HCT116 (cell line): ENCODE results near the gene MED13L. TPM values are rescaled to one million over a fixed set of nuclear protein-coding genes. Genes with fewer than 3 reads are reported as not detected.

Source experiments
- ATAC-seq: fragments of 200-7000 bp; cut with Tn5 transposase; 2 replicates; pipeline ENCODE4 v1.9.1; 2020; ENCODE audit warnings: mild to moderate bottlenecking, moderate library complexity
- BruUV-seq: library from RNA; stranded (reverse); fragments of 400-500 nt; replicated peaks from 2 replicates; lab custom pipeline; 2021; lab: Mats Ljungman, UMichigan
- CTCF ChIA-PET: fragments of 300-600 bp; sonication (Branson Sonifier 250); formaldehyde crosslinking; loops from one replicate; lab custom pipeline; 2021; ENCODE audit warnings: antibody characterized with exemption; lab: Charles Lee
- POLR2A ChIA-PET: fragments of 300-600, 350-600 bp; sonication (Branson Sonifier 250); formaldehyde crosslinking; loops from one replicate; lab custom pipeline; 2021; ENCODE audit warnings: antibody characterized with exemption; lab: Charles Lee
- RAD21 ChIA-PET, 2 experiments: fragments of 300-600 bp; sonication (Branson Sonifier 250); formaldehyde crosslinking; loops; one replicate each; lab custom pipeline; 2023; ENCODE audit warnings: low total read pairs in 2 of 2; ENCODE audit not compliant: uncharacterized antibody in 2 of 2, unreplicated experiment in 2 of 2, low non-redundant PET in 1 of 2; lab: Charles Lee
- DNase-seq: peaks from one replicate; pipeline ENCODE4 v3.0.0-alpha.2; 2010; ENCODE audit warnings: low read depth, low spot score
- H2AFZ ChIP-seq: fragments of 200-600 bp; shearing (Covaris generic), sonication (generic); 2 replicates; pipeline ENCODE4 v1.6.1; 2017; ENCODE audit warnings: low read depth, mixed run types, mixed read lengths, antibody characterized with exemption, low read length; ENCODE audit not compliant: poor library complexity, severe bottlenecking
- H3K27ac ChIP-seq: 2 replicates; pipeline ENCODE4 v1.5.1; 2012; ENCODE audit warnings: low read depth, low read length
- H3K27me3 ChIP-seq: fragments of 200-600 bp; sonication (generic); 2 replicates; pipeline ENCODE4 v1.6.1; 2016; ENCODE audit warnings: mixed run types, low read length, mixed read lengths; ENCODE audit not compliant: insufficient read depth
- H3K36me3 ChIP-seq, 2 experiments: fragments of 200-500 bp in 1 of 2; fragments of 200-600 bp in 1 of 2; sonication (Bioruptor generic) in 1 of 2; sonication (generic) in 1 of 2; 2 replicates each; pipeline versions ENCODE4 v1.5.1 to v1.6.1; 2014 to 2016; ENCODE audit warnings: low read length in 2 of 2, inconsistent platforms in 1 of 2, mixed read lengths in 1 of 2, mixed run types in 1 of 2; ENCODE audit not compliant: insufficient read depth in 2 of 2, control insufficient read depth in 1 of 2
- H3K4me1 ChIP-seq, 2 experiments: fragments of 200-600 bp in 1 of 2; sonication (generic) in 1 of 2; 2 replicates each; pipeline versions ENCODE4 v1.5.1 to v1.6.1; 2012 to 2017; ENCODE audit warnings: low read length in 2 of 2, inconsistent platforms in 1 of 2, mild to moderate bottlenecking in 1 of 2, mixed read lengths in 1 of 2, mixed run types in 1 of 2, moderate library complexity in 1 of 2; ENCODE audit not compliant: insufficient read depth in 2 of 2, control insufficient read depth in 1 of 2
- H3K4me2 ChIP-seq: fragments of 200-600 bp; sonication (generic); 2 replicates; pipeline ENCODE4 v1.6.1; 2017; ENCODE audit warnings: mixed run types, low read length, mixed read lengths
- H3K4me3 ChIP-seq, 2 experiments: fragments of 200-600 bp in 1 of 2; sonication (generic) in 1 of 2; replicated peaks in 1 of 2; 2 replicates each; pipeline ENCODE4 v1.5.1; 2011 to 2016; ENCODE audit warnings: low read length in 2 of 2, control low read depth in 1 of 2, low read depth in 1 of 2, mild to moderate bottlenecking in 1 of 2, mixed read lengths in 1 of 2, mixed run types in 1 of 2
- H3K79me2 ChIP-seq: fragments of 200-600 bp; sonication (generic); 2 replicates; pipeline ENCODE4 v1.6.1; 2017; ENCODE audit warnings: mild to moderate bottlenecking, mixed run types, low read length, moderate library complexity, mixed read lengths; ENCODE audit not compliant: insufficient read depth
- H3K9ac ChIP-seq: fragments of 200-600 bp; sonication (generic); 2 replicates; pipeline ENCODE4 v1.6.1; 2016; ENCODE audit warnings: low read length, mixed read lengths
- H3K9me2 ChIP-seq: fragments of 200-600 bp; sonication (generic), shearing (Covaris generic); 2 replicates; pipeline ENCODE4 v1.6.1; 2017; ENCODE audit warnings: mixed run types, mild to moderate bottlenecking, moderate library complexity; ENCODE audit not compliant: insufficient read depth
- H3K9me3 ChIP-seq, 2 experiments: fragments of 200-500 bp in 1 of 2; fragments of 200-600 bp in 1 of 2; sonication (Bioruptor generic) in 1 of 2; sonication (generic) in 1 of 2; 2 replicates each; pipeline ENCODE4 v1.6.1; 2014 to 2017; ENCODE audit warnings: low read length in 2 of 2, mixed read lengths in 2 of 2, inconsistent platforms in 1 of 2, low read depth in 1 of 2, mild to moderate bottlenecking in 1 of 2, mixed run types in 1 of 2, moderate library complexity in 1 of 2; ENCODE audit not compliant: control insufficient read depth in 1 of 2, insufficient read depth in 1 of 2
- H4K20me1 ChIP-seq: fragments of 200-600 bp; sonication (generic), shearing (Covaris generic); 2 replicates; pipeline ENCODE4 v1.6.1; 2017; ENCODE audit warnings: mixed run types, mild to moderate bottlenecking, moderate library complexity; ENCODE audit not compliant: insufficient read depth
- CEBPB ChIP-seq: IDR thresholded peaks from 2 replicates; pipeline ENCODE4 v1.6.1; 2012; ENCODE audit warnings: low read depth
- EGR1 ChIP-seq: IDR thresholded peaks from 2 replicates; pipeline ENCODE4 v1.6.1; 2012; ENCODE audit warnings: low read depth
- ELF1 ChIP-seq: IDR thresholded peaks from 2 replicates; pipeline ENCODE4 v1.6.1; 2012; ENCODE audit warnings: low read depth, borderline replicate concordance
- EZH2 ChIP-seq: fragments of 200-600 bp; sonication (generic); IDR thresholded peaks from 2 replicates; pipeline ENCODE4 v1.6.1; 2017; ENCODE audit warnings: antibody characterized with exemption, mixed run types
- EZH2phosphoT487 ChIP-seq: fragments of 200-600 bp; IDR thresholded peaks from 2 replicates; pipeline ENCODE4 v1.6.1; 2018; ENCODE audit warnings: antibody characterized with exemption, borderline replicate concordance
- FOSL1 ChIP-seq: IDR thresholded peaks from 2 replicates; pipeline ENCODE4 v1.6.1; 2012; ENCODE audit warnings: low read depth
- JUND ChIP-seq: IDR thresholded peaks from 2 replicates; pipeline ENCODE4 v1.6.1; 2012
- POLR2A ChIP-seq: IDR thresholded peaks from 2 replicates; pipeline ENCODE4 v1.7.0; 2011; ENCODE audit warnings: borderline replicate concordance; ENCODE audit not compliant: insufficient read depth, insufficient read length; ENCODE audit errors: extremely low read depth
- POLR2AphosphoS5 ChIP-seq: IDR thresholded peaks from 2 replicates; pipeline ENCODE4 v1.6.1; 2011; ENCODE audit warnings: mild to moderate bottlenecking, low read depth, low read length, moderate library complexity
- RAD21 ChIP-seq: IDR thresholded peaks from 2 replicates; pipeline ENCODE4 v1.6.1; 2012; ENCODE audit warnings: low read depth, mild to moderate bottlenecking
- SIN3A ChIP-seq: IDR thresholded peaks from 2 replicates; pipeline ENCODE4 v1.6.1; 2012; ENCODE audit warnings: low read depth
- SP1 ChIP-seq: IDR thresholded peaks from 2 replicates; pipeline ENCODE4 v1.6.1; 2012; ENCODE audit warnings: low read depth
- TCF7L2 ChIP-seq: IDR thresholded peaks from 2 replicates; pipeline ENCODE4 v1.7.0; 2011; ENCODE audit warnings: borderline replicate concordance, inconsistent platforms; ENCODE audit not compliant: insufficient read depth, insufficient read length; ENCODE audit errors: extremely low read depth
- YY1 ChIP-seq: IDR thresholded peaks from 2 replicates; pipeline ENCODE4 v1.6.1; 2011; ENCODE audit warnings: low read length, low read depth, moderate library complexity, mild to moderate bottlenecking; ENCODE audit not compliant: insufficient replicate concordance; ENCODE audit errors: extremely low read depth
- ZFX ChIP-seq: fragments of 450-650 bp; IDR thresholded peaks from 2 replicates; pipeline ENCODE4 v1.6.1; 2017
- ZNF274 ChIP-seq: fragments of 200-500 bp; sonication (Bioruptor generic); IDR thresholded peaks from 2 replicates; pipeline ENCODE4 v1.6.1; 2014; ENCODE audit warnings: mild to moderate bottlenecking, low read depth, low read length, inconsistent platforms
- intact Hi-C: fragments of 100-400 bp; cut with micrococcal nuclease; formaldehyde crosslinking; loops from 2 replicates; pipeline ENCODE4 v1.10.0; 2022
- total RNA-seq: library from RNA; stranded (reverse); gene quantifications from one replicate; pipeline ENCODE4 v1.2.1, GENCODE V29; 2021; ENCODE audit not compliant: unreplicated experiment
- TF ChIP-seq, protein P1 (sequence below), 3 experiments: fragments of 200-600 bp in 1 of 3; sonication (generic) in 1 of 3; IDR thresholded peaks in 2 of 3; conservative IDR thresholded peaks in 1 of 3; 2 replicates each; pipeline ENCODE4 v1.5.1; 2012 to 2017; ENCODE audit warnings: low read depth in 2 of 3, low read length in 2 of 3, antibody characterized with exemption in 1 of 3, borderline replicate concordance in 1 of 3, control low read depth in 1 of 3, mild to moderate bottlenecking in 1 of 3, mixed read lengths in 1 of 3, mixed run types in 1 of 3, moderate library complexity in 1 of 3; ENCODE audit not compliant: insufficient read depth in 1 of 3
- TF ChIP-seq, protein P2 (sequence below): IDR thresholded peaks from 2 replicates; pipeline ENCODE4 v1.6.1; 2011; ENCODE audit warnings: mild to moderate bottlenecking, low read length, moderate library complexity; ENCODE audit not compliant: insufficient replicate concordance; ENCODE audit errors: extremely low read depth
- TF ChIP-seq, protein P3 (sequence below): IDR thresholded peaks from 2 replicates; pipeline ENCODE4 v1.6.1; 2012
- TF ChIP-seq, protein P4 (sequence below): IDR thresholded peaks from 2 replicates; pipeline ENCODE4 v1.6.1; 2012

Gene MED13L
- total RNA-seq, 1 experiment from 2014 or later: 176 TPM

DNA sequence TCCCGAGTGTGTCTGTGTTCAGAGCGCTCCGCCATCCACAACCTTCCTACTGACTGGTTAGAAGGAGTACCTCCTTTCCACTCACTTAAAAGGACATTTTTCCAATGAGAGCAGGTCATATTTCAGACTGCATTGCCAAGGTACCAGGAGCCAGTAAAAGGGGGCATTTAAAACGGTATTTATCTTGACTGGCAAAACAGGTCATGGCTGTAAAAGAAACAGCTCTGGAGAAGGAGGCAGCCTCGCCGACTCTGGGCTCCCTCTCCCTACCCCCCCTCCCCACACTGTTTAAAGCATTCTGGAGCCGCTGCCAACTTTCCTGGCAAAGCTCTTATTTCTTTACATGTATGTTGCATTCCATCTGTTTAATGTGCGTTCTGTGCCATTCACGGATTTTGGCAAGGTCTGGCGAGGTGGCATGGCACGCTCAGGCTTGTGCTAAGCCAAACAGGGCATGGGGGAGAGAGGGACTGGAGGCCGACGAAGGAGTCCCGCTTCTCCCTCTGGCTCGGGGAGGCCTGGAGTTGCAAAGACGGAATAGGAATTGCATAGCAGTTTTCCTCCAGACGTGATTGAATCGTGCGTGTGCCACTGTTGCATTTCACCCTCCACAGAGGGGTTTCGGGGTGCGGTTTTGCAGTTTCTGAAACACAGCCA, 41.2 kb upstream of the MED13L start:
- Histone ChIP-seq H3K4me2 (no peak overlapping the region), H4K20me1 (no peaks in the 10 kb centered on the region), H3K27ac (no peak overlapping the region), H3K9me2 (no peaks in the 10 kb centered on the region), H3K4me3 (no peak overlapping the region), H3K79me2 (no peaks in the 10 kb centered on the region), H3K4me1 (peaks cover 0 to 18% of the 10 kb centered on the region in 2 experiments; a peak in 1 of 4 replicates), H2AFZ (no peak overlapping the region), H3K27me3 (no peaks in the 10 kb centered on the region), H3K36me3 (no peaks in the 10 kb centered on the region), H3K9me3 (no peaks in the 10 kb centered on the region), H3K9ac (no peak overlapping the region)
- intact Hi-C loops: no loop called here
- BruUV-seq: no TSS peak
- ChIA-PET CTCF (no interaction called here), RAD21 (no interaction called here), POLR2A (no interaction called here)
- TF ChIP-seq, protein P1, sequence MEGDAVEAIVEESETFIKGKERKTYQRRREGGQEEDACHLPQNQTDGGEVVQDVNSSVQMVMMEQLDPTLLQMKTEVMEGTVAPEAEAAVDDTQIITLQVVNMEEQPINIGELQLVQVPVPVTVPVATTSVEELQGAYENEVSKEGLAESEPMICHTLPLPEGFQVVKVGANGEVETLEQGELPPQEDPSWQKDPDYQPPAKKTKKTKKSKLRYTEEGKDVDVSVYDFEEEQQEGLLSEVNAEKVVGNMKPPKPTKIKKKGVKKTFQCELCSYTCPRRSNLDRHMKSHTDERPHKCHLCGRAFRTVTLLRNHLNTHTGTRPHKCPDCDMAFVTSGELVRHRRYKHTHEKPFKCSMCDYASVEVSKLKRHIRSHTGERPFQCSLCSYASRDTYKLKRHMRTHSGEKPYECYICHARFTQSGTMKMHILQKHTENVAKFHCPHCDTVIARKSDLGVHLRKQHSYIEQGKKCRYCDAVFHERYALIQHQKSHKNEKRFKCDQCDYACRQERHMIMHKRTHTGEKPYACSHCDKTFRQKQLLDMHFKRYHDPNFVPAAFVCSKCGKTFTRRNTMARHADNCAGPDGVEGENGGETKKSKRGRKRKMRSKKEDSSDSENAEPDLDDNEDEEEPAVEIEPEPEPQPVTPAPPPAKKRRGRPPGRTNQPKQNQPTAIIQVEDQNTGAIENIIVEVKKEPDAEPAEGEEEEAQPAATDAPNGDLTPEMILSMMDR (IDR thresholded peaks at IDR 0.05 in 2 of 3, conservative IDR thresholded peaks at IDR 0.05 in 1 of 3; ENCODE audit: borderline replicate concordance in 1 of 3, insufficient read depth in 1 of 3, low read depth in 2 of 3, low read length in 2 of 3): no peak
- TF ChIP-seq FOSL1: no peak
- no peak for TF ChIP-seq SIN3A
- no peak for TF ChIP-seq ELF1
- TF ChIP-seq POLR2AphosphoS5: no peak
- TF ChIP-seq, protein P2, sequence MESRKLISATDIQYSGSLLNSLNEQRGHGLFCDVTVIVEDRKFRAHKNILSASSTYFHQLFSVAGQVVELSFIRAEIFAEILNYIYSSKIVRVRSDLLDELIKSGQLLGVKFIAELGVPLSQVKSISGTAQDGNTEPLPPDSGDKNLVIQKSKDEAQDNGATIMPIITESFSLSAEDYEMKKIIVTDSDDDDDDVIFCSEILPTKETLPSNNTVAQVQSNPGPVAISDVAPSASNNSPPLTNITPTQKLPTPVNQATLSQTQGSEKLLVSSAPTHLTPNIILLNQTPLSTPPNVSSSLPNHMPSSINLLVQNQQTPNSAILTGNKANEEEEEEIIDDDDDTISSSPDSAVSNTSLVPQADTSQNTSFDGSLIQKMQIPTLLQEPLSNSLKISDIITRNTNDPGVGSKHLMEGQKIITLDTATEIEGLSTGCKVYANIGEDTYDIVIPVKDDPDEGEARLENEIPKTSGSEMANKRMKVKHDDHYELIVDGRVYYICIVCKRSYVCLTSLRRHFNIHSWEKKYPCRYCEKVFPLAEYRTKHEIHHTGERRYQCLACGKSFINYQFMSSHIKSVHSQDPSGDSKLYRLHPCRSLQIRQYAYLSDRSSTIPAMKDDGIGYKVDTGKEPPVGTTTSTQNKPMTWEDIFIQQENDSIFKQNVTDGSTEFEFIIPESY: no peak
- no peak for TF ChIP-seq EZH2
- TF ChIP-seq EGR1: no peak
- no peak for TF ChIP-seq CEBPB
- TF ChIP-seq EZH2phosphoT487: no peak
- TF ChIP-seq, protein P3, sequence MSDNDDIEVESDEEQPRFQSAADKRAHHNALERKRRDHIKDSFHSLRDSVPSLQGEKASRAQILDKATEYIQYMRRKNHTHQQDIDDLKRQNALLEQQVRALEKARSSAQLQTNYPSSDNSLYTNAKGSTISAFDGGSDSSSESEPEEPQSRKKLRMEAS: no peak
- TF ChIP-seq ZFX: no peak
- no peak for TF ChIP-seq TCF7L2
- TF ChIP-seq SP1: no peak
- no peak for TF ChIP-seq ZNF274
- no peak for TF ChIP-seq JUND
- no peak for TF ChIP-seq POLR2A
- TF ChIP-seq RAD21: no peak
- TF ChIP-seq, protein P4, sequence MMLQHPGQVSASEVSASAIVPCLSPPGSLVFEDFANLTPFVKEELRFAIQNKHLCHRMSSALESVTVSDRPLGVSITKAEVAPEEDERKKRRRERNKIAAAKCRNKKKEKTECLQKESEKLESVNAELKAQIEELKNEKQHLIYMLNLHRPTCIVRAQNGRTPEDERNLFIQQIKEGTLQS: no peak
- no peak for TF ChIP-seq YY1
- no peak for ATAC-seq
- no peak for DNase-seq
